Anterior cingulate cortex (tissue), 58 donors: ENCODE results near the gene NOXO1.

Experiments used
- DNase-seq, 58 donors: peaks; one replicate each; lab custom pipeline; 2025; lab: John Stamatoyannopoulos, UW

The NOXO1 gene, protein sequence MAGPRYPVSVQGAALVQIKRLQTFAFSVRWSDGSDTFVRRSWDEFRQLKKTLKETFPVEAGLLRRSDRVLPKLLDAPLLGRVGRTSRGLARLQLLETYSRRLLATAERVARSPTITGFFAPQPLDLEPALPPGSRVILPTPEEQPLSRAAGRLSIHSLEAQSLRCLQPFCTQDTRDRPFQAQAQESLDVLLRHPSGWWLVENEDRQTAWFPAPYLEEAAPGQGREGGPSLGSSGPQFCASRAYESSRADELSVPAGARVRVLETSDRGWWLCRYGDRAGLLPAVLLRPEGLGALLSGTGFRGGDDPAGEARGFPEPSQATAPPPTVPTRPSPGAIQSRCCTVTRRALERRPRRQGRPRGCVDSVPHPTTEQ

DNA sequence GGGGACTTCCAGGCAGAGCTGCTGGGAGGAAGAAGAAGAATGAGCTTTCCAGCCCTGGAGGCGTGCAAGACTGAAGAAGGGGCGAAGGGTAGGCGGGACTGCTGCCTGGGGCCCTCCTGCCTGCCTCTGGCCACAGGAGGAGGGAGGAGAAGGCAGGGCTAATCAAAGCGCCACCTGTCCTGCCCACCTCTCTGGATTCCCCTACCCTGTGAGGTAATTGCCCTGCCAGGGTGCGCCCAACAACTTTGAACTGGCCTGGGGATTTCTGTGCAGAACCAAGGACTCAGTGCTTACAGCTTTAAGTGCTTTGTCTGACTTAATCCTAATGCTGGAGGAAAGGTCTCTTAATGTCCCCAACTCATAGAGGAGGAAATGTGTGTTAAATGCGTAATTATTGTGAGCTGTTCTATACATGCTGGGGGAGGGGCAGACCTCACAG, at the start of gene NOXO1:
TSS of gene NOXO1 (minus strand) at position 72 of the 439 bp plus-strand sequence. CDS start 290 bp downstream, outside the sequence.
- no peak for DNase-seq

DNA sequence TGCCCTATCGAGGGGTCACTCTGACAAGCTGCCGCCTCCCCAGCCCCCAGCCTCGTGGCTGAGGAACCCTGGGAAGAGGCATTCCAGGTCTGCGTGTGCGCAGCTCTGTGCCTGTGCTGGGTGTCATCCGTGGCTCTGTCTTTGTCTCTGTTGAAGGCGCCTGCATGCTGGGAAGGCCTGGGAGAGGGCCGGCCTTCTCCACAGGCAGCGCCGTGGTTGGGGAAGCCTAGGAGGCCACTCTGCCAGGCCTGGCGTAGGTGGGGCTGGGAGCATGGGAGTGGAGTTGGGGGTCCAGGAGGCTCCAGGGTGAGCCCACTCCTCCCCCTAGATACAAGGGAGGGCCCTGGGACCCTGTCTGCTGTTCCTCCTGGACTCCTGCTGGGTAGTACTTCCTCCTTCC, 48.8 kb upstream of the NOXO1 start:
- DNase-seq, result no peak

DNA sequence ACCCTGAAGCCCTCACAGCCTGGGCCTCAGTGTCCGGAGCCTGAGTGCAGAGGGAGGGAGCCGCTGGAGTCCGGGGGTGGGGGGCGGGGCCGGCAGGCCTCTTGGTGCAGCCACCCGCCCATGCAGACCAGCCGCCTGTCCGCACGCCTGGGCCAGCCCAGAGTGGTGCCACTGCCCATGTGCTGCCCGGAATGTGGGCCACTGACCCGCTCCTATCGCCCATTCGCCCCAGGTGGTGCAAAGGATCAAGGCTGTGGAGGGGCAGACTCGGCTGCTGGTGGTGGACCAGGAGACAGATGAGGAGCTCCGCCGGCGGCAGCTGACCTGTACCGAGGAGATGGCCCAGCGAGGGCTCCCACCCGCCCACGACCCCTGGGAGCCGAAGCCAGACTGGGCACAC, 48.1 kb upstream of the NOXO1 start:
- no peak for DNase-seq

DNA sequence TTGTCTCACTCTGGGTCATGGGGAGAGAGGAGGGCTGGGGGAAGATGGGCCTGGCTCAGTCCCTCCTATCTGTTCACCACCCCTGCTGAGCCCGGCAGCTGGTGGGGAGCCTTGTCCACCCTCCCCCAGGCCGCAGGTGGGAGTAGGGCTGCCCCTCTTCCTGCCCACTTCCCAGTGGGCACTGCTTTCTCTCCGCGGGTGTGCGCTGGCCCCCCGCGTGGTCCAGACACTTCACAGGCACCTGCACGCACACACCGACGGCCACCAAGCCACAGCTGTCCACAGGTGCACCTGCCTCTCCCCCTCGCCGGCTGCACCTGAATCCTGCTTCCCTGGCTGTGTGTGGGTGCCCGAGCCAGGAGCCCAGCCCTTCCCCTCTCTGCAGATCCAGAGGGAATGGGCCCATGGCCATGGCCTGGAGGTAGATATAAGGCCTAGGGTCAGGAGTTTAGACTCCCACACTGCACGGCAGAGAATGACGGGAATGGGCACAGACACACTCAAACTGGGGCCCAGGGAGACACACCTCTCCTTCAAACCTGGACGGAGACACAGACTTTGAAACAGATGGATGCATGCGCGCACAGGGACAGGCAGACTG, 47.5 kb upstream of the NOXO1 start:
- DNase-seq, result no peak

DNA sequence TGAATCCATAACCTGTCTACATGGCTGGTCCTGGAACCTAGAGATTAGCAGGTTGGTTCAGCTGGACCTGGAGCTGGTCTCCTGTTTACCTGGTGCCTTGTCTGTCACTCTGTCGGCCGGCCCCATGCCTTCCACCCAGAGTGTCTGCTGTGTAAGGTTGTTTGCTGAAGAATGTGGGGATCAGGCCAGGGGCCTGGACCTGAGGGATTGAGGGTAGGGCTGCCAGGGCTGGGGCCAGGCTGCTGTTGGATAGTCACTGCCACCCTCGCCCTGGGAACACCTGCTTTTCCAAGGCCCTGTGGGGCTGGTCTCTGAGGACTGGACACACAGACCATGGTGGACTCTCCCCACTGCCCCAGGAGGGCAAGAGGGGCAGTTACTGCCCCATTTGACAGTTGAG, 46.9 kb upstream of the NOXO1 start:
- no peak for DNase-seq

DNA sequence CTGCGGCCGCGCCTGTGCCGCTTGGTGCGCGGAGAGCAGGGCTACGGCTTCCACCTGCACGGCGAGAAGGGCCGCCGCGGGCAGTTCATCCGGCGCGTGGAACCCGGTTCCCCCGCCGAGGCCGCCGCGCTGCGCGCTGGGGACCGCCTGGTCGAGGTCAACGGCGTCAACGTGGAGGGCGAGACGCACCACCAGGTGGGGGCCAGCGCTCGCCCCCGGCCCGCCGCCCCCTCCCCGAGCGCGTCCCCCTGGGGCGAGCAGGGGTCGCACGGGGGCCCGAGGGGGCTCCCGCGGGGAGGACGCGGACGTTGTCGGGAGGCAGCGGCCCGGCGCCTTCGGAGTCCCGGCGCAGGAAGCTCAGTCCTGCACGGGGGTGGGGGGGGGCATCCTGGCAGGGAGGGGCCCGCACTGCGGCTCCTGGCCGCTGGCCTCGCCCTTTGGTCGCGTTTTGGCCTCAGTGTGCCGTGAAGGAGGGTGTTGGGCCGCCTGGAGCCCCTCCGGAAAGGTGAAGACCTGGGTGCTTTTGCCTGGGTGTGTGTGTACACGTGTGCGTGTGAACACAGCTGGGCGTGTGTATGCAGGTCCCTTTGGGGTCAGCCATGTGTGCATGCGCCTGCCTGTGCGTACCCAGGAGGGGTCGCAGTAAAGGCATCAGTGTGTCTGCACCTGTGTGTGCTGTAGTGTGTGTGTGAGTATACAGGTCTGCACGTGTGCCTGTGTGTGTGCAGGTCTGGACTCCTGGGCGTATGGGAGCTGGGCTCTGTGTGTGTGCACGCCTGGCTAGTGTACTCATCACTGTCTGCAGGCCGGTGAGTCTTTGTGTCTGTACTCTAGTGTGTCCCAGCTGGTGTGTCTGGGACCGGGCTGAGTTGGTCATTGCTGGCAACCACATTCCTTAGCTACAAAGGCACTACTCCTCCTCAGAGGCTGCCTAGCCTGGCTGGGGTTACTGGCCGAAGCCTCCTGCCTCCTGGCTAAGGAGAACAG, 46.0 kb upstream of the NOXO1 start:
- DNase-seq, result peak in 1 of 58 donors; percentile 4

DNA sequence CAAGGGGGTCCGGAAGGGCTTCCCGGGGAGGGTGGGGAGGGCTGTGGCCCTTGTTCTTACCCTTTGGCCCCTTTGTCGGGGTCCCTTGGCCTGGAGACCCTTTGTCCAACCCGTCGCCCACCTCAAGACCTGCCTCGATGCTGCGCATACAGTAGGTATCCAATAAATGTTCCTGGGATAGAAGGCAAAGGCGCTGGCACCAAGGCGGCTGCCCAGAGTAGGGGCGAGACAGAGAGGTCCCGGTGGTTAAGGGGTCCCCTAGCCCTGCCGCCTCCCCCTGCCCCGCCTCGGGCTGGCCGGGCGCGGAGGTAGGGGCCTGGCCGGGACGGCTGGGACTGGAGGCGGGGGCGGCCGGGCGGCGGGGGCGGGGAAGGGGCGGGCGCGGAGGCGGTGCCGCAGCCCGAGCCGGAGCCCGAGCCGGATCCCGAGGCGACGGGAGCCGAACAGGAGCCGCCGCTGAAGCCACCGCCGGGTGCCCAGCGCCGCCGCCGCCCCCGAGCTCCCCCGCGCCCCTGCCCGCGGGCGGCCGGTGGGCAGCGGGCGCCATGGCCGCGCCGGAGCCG, 45.3 kb upstream of the NOXO1 start, which contains the start of gene NHERF2:
TSS of gene NHERF2 (plus strand) at position 442 of the 563 bp plus-strand sequence. CDS start at position 546, 104 bp downstream.
- DNase-seq, result peak in 17 of 58 donors; percentile 5 to 45 (median 25)

DNA sequence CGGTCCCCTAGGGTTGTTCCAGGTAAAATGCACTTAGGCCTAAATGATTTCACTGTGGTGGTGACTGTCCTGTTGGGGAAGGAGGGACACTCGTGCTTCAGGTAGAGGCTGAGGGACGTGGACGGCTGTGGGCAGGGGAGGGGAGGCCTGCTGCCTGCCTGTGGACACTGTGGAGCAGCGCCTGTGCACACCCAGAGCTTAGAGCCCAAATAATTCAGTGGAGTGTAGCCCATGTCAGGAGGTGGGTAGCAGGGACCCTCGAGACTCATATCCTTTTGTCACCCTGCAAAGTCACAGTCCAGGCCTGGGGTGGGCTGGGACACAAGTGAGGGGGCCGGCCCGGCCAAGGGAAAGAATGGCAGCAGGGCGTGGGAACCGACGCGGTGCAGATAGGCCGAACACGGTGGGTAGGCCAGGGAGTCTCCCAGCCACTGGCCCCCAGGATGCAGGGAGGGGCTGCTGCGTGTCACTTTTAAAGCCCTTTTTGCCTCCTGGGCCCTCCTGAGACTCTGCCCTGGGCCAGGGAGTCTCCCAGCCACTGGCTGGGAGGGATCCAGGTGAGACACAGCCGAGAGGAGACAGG, 44.7 kb upstream of the NOXO1 start:
- no peak for DNase-seq

DNA sequence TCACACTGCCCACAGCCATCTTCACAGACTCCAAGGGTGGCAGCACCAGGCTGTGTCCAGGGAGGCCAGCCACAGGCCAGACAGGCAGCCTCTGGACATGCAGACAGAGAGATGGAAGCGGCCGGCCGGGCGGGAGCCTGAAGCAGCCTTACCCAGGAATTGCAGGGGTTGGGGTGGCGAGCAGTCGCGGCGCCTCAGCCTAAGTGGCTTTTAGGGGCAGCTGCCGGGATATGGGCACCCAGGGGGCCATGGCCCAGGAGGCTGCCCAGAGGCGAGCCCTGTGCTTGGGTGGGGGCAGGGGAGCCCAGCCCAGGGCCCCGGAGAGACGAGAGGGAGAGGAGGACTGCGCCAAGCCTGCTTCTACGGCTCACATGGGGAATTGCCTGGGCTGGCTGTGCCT, 44.0 kb upstream of the NOXO1 start:
- no peak for DNase-seq

DNA sequence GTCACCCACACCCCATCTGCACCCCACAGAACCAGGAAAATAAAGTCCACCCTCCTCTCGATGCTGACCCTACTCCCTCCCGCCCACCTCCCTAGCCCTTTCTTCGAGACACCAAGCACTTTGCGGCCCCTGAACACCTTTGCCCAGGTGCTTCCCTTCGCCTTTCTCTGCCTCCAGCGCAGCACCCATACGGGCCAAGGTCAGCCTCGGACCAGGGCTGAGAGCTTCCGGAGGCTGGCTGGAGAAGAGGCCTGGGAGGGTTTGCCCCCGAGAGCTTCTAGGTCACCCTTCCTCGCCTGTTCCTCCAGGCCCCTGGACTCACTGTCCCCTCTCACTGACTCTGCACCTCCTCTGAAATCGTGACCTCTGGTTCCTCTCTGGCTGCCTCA, 42.8 kb upstream of the NOXO1 start:
- no peak for DNase-seq

DNA sequence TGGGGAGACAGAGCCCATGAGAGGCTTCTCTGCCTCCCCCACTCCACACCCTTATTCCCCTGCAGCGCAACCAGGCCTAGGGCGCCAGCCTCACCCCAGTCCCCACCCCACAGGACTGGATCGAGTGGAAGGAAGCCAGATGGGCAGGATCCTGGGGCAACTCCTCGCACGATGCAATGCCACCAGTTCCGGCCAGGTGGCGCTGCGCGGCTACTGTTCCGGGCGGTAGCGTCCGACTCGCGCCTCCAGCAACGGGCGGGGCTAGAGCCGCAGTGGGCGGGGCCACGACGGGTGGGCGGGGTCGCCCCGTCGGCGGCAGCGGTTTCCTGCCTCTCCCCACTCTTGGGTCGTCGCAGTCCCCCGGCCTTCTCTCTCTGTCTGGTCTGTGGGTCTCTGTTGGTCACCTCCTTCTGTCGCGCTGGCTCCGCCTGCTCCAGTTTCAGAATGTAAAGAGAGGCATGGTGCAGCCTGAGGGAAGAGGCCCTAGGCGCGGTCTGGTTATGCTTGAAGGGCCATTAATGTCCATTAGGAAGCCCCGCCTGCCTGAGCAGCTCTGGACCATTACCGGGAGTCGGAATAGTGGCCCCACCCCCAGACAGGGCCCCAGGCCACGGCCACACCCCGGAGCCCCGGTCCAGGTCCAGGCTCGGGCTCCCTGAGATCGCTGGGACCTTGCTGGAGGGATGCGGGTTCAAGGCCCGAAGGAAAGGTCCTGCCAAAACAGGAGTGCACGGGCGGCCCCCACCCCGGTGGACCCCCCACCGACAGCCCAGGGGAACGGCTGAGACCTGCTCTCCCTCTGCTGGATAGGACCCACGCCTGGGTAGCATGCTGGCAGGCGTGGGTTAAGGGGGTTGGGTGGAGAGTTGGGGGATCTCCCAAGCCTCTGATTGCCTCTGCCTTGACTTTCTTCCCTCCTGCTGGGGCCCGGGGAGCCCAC, 42.1 kb upstream of the NOXO1 start:
- DNase-seq, result peak in 57 of 58 donors; percentile 21 to 96 (median 83)

DNA sequence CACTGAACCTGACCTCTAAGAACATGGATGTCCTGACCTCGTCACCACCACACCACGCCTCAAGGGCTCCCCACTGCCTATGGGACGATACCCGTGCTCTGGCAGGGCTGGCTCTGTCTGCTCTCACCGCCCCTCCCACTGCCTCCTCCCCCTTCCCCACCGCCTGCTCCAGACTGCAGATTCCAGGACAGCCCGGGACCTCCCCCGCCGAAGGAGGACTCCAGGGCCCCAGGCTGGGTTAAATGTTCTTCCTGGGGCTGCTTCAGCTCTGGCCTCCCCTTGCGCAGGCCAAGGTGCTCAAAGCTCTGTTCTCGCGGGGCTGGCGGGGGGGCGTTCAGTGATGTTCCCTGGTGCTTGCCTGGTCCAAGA, 41.4 kb upstream of the NOXO1 start:
- no peak for DNase-seq

DNA sequence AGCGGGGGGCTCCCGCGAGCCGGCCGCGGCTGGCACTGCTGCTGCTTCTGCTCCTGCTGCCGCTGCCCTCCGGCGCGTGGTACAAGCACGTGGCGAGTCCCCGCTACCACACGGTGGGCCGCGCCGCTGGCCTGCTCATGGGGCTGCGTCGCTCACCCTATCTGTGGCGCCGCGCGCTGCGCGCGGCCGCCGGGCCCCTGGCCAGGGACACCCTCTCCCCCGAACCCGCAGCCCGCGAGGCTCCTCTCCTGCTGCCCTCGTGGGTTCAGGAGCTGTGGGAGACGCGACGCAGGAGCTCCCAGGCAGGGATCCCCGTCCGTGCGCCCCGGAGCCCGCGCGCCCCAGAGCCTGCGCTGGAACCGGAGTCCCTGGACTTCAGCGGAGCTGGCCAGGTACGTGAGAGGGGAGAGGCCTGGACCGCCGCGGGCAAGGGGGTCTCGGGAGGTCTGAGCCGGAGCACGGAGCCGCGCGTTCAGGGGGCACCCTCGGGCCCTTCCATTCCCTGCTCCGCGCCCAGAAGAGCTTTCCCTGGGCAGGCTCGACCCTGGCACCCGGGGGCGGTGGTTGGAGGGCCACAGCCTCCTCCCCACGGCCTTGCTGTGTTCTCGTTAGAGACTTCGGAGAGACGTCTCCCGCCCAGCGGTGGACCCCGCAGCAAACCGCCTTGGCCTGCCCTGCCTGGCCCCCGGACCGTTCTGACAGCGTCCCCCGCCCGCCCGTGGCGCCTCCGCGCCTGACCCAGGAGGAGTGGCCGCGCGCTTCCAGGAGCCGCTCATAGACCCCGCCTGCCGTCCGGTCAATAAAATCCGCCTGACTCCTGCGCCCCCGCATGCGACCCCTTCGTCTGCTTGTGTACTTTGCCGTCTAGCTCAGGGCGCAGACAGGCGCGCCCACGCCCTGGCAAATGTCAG, 38.9 kb upstream of the NOXO1 start:
- DNase-seq, result no peak

DNA sequence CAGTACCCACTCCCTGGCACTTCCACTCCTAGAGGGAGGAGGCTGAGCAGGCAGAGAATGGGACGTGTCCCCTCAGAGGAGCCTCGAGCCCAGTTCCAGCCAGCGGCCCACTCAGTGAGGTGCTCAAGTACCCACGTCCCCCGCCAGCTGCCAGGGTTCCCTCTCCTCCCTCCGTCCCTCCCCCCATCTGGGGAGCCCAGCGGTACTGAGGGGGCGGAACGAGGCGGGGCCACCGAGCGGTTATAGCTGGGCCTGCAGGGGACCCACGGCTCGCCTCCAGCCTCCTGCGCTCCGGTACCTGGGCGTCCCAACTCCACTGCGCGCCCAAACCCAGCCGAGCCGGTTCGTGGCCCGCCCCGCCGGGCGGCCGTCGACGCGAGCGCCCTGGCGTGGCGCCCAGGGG, 38.2 kb upstream of the NOXO1 start, which contains the start of gene NPW:
TSS of gene NPW (plus strand) at position 268 of the 403 bp plus-strand sequence.
- no peak for DNase-seq

DNA sequence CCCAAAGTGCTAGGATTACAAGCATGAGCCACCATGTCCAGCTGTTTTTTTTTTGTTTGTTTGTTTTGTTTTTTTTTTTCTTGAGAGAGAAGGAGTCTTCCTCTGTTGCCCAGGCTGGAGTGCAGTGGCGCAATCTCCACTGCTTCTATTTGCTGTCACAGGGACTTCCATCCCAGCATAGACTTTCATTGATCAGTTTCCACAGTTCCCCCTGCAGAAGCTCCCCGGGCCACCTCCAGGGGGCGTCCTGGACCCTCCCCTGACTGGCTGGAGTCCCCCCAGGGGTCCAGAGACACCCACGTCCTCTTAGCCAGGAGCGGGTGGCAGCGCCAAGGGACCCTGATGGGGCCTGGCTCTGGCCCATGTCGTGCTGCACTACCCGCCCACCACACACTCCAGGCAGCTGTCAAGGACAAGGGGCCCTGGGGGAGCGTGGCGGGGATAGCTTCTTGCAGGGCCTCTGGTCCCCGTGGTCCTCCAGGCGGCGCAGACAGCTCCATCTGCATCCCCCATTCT, 35.2 kb upstream of the NOXO1 start:
- DNase-seq, result peak in 1 of 58 donors; percentile 11

DNA sequence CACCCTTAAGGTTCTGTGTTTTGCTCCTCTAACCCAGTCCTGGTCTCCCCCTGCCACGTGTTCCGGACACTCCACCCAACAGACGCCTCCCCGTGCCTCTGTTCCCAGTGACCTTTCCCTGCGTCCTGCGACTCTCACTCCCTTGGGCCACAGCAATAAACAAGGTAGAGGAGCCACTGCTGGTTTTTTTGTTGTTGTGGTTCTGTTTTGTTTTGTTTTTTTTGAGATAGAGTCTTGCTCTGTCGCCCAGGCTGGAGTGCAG, 34.6 kb upstream of the NOXO1 start:
- DNase-seq, result no peak

DNA sequence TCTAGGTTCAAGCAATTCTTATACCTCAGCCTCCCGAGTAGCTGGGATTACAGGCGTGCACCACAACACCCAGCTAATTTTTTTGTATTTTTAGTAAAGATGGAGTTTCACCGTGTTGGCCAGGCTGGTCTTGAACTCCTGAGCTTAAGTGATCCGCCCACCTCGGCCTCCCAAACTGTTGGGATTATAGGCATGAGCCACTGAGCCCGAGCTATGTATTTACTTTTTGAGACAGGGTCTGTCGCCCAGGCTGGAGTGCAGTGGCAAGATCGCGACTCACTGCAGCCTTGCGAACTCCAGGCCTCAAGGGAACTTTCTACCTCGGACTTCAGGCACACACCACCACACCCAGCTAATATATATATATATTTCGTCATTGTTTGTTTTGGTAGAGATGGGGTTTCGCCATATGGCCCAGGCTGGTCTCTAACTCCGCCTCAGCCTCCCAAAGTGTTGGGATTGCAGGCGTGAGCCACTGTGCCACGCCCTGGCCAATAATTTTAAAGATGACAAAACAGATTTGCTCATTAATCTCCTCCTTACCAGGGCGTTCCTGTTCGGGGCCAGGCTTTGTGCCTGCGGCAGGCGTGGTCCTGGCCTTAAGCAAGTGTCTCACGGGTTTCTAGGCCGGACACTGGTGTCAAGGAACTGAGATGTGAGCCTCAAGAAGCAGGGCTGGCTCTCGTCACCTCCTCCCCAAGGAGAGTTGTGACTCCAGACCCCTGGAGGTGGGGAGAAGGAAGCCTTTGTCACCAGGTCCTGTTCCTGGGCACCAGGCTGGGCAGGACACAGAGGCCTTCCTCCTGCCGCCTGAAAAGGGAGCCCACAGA, 34.1 kb upstream of the NOXO1 start:
- no peak for DNase-seq
